Measurements from ENCODE around the gene RUNDC1.

Gene RUNDC1

DNA sequence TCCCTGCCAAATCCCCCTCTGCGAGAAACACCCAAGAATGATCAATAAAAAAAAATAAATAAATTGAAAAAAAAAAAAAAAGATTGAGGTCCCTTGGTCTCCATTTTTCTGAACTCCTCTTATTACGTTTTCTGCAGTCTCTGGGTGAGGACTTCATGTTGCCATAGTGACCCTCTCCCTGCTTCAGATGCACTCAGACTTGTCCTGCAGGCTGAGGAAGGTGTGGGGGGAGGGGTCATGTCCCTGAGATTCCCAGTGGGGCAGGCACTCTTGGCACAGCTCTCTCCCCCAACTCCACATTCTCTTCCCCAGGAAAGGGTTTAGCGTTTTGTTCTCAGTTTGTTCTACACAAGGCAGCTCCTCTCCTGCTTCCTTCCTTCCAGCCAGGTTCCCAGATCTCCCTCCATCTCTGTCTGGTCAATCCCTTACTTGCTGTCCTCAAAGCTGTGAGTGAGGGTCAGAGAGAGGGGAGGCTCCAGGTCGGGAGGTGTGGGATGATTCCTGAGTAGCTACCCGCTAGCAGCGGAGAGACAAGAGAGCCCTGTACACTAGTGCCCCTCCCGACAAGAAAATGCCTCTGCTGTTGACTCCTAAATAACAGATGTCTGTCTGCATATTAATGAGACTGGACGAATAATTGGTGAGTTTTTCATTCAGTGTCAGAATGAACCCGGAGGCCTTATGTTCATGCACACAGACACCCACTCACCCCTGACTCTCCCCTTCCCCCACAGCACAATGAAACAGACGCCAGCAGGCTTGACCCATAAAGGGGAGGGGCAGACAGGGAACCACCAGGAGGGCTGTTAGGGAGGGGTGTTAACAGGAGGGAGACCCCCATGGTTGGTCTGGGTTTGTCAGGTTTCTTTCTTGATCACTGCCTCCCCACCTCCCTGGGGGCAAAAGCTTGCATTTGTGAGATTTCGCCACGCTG is 53.9 kb downstream of the RUNDC1 start (continued):
- TF ChIP-seq, protein P1, sequence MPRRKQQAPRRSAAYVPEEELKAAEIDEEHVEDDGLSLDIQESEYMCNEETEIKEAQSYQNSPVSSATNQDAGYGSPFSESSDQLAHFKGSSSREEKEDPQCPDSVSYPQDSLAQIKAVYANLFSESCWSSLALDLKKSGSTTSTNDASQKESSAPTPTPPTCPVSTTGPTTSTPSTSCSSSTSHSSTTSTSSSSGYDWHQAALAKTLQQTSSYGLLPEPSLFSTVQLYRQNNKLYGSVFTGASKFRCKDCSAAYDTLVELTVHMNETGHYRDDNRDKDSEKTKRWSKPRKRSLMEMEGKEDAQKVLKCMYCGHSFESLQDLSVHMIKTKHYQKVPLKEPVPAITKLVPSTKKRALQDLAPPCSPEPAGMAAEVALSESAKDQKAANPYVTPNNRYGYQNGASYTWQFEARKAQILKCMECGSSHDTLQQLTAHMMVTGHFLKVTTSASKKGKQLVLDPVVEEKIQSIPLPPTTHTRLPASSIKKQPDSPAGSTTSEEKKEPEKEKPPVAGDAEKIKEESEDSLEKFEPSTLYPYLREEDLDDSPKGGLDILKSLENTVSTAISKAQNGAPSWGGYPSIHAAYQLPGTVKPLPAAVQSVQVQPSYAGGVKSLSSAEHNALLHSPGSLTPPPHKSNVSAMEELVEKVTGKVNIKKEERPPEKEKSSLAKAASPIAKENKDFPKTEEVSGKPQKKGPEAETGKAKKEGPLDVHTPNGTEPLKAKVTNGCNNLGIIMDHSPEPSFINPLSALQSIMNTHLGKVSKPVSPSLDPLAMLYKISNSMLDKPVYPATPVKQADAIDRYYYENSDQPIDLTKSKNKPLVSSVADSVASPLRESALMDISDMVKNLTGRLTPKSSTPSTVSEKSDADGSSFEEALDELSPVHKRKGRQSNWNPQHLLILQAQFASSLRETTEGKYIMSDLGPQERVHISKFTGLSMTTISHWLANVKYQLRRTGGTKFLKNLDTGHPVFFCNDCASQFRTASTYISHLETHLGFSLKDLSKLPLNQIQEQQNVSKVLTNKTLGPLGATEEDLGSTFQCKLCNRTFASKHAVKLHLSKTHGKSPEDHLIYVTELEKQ (tag by site-specific recombination; IDR thresholded peaks at IDR 0.05; ENCODE audit: borderline replicate concordance): no peak
- TF ChIP-seq ZNF585B (tag by site-specific recombination; IDR thresholded peaks at IDR 0.05) (no peak), ZBTB17 (tag by site-specific recombination; IDR thresholded peaks at IDR 0.05) (peak; percentile 73), ZNF19 (tag by site-specific recombination; IDR thresholded peaks at IDR 0.05; ENCODE audit: low read depth) (no peak), ZBTB48 (tag by site-specific recombination; IDR thresholded peaks at IDR 0.05) (no peak), GLIS2 (tag by site-specific recombination; IDR thresholded peaks at IDR 0.05) (0 out of 2 replicates have a peak, but pooled peaks have one; percentile 14), ZNF37A (tag by site-specific recombination; IDR thresholded peaks at IDR 0.05) (no peak), ZNF549 (tag by site-specific recombination; IDR thresholded peaks at IDR 0.05) (no peak), ZIC2 (tag by site-specific recombination; IDR thresholded peaks at IDR 0.05) (no peak), SALL2 (tag by site-specific recombination; IDR thresholded peaks at IDR 0.05; ENCODE audit: borderline replicate concordance) (no peak)
- TF ChIP-seq, protein P2, sequence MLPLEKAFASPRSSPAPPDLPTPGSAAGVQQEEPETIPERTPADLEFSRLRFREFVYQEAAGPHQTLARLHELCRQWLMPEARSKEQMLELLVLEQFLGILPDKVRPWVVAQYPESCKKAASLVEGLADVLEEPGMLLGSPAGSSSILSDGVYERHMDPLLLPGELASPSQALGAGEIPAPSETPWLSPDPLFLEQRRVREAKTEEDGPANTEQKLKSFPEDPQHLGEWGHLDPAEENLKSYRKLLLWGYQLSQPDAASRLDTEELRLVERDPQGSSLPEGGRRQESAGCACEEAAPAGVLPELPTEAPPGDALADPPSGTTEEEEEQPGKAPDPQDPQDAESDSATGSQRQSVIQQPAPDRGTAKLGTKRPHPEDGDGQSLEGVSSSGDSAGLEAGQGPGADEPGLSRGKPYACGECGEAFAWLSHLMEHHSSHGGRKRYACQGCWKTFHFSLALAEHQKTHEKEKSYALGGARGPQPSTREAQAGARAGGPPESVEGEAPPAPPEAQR (tag by site-specific recombination; IDR thresholded peaks at IDR 0.05): no peak
- TF ChIP-seq, protein P3, sequence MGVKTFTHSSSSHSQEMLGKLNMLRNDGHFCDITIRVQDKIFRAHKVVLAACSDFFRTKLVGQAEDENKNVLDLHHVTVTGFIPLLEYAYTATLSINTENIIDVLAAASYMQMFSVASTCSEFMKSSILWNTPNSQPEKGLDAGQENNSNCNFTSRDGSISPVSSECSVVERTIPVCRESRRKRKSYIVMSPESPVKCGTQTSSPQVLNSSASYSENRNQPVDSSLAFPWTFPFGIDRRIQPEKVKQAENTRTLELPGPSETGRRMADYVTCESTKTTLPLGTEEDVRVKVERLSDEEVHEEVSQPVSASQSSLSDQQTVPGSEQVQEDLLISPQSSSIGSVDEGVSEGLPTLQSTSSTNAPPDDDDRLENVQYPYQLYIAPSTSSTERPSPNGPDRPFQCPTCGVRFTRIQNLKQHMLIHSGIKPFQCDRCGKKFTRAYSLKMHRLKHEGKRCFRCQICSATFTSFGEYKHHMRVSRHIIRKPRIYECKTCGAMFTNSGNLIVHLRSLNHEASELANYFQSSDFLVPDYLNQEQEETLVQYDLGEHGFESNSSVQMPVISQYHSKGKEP (tag by site-specific recombination; IDR thresholded peaks at IDR 0.05): no peak

DNA sequence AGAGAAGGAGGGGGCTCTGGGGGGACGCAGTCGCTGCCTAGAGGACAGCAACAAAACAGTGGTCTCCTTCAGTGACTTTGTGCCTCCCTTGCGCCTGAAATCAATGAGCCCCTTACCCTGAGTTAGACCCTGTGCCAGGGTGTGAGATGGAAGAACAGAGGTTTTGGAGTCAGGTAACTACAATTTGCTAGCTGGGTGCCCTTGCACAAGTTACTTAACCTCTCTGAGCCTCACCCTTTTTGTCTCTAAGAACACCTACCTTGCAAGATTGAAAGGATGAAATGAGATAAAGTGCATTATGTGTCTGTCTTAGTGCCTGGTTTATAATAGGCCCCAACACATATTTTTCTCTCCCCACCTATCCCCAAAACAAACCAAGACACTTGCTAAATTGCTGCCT is 54.5 kb downstream of the RUNDC1 start:
- ChIA-PET CTCF (interaction anchor here (1.1 kb wide), 1 partner anchor 10 kb away, joined by 3 read pairs; no protein-coding TSS in a partner anchor), POLR2A (interaction anchor here (0.9 to 1.8 kb wide), 2 partner anchors 10 to 37 kb away, joined by 3 to 7 read pairs; no protein-coding TSS in a partner anchor)
- H3K36me3 ChIP-seq (ENCODE audit: control insufficient read depth in 2 of 2, insufficient read depth in 1 of 2, low read length in 2 of 2): peaks cover 0 to 3% of the 10 kb centered on the region in 2 experiments; a peak in 2 of 3 replicates
- TF ChIP-seq KLF7 (tag by site-specific recombination; IDR thresholded peaks at IDR 0.05; ENCODE audit: borderline replicate concordance): no peak
- no peak for TF ChIP-seq ZNF423 (tag by site-specific recombination; IDR thresholded peaks at IDR 0.05)
- no peak for TF ChIP-seq ZFP3 (tag by site-specific recombination; IDR thresholded peaks at IDR 0.05; ENCODE audit: low read depth)
- TF ChIP-seq MZF1 (tag by site-specific recombination; IDR thresholded peaks at IDR 0.05; ENCODE audit: borderline replicate concordance): no peak
- TF ChIP-seq, protein P4, sequence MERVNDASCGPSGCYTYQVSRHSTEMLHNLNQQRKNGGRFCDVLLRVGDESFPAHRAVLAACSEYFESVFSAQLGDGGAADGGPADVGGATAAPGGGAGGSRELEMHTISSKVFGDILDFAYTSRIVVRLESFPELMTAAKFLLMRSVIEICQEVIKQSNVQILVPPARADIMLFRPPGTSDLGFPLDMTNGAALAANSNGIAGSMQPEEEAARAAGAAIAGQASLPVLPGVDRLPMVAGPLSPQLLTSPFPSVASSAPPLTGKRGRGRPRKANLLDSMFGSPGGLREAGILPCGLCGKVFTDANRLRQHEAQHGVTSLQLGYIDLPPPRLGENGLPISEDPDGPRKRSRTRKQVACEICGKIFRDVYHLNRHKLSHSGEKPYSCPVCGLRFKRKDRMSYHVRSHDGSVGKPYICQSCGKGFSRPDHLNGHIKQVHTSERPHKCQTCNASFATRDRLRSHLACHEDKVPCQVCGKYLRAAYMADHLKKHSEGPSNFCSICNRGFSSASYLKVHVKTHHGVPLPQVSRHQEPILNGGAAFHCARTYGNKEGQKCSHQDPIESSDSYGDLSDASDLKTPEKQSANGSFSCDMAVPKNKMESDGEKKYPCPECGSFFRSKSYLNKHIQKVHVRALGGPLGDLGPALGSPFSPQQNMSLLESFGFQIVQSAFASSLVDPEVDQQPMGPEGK (tag by site-specific recombination; IDR thresholded peaks at IDR 0.05): peak; percentile 45
- TF ChIP-seq ZNF121 (tag by site-specific recombination; IDR thresholded peaks at IDR 0.05): no peak
- TF ChIP-seq ZFHX2 (tag by site-specific recombination; conservative IDR thresholded peaks at IDR 0.05): no peak
- no peak for TF ChIP-seq OSR2 (tag by site-specific recombination; IDR thresholded peaks at IDR 0.05)
- TF ChIP-seq ZNF404 (tag by site-specific recombination; IDR thresholded peaks at IDR 0.05): no peak
- TF ChIP-seq ZNF184 (tag by site-specific recombination; IDR thresholded peaks at IDR 0.05): no peak
- TF ChIP-seq ZNF514 (tag by site-specific recombination; IDR thresholded peaks at IDR 0.05): no peak
- TF ChIP-seq, protein P5, sequence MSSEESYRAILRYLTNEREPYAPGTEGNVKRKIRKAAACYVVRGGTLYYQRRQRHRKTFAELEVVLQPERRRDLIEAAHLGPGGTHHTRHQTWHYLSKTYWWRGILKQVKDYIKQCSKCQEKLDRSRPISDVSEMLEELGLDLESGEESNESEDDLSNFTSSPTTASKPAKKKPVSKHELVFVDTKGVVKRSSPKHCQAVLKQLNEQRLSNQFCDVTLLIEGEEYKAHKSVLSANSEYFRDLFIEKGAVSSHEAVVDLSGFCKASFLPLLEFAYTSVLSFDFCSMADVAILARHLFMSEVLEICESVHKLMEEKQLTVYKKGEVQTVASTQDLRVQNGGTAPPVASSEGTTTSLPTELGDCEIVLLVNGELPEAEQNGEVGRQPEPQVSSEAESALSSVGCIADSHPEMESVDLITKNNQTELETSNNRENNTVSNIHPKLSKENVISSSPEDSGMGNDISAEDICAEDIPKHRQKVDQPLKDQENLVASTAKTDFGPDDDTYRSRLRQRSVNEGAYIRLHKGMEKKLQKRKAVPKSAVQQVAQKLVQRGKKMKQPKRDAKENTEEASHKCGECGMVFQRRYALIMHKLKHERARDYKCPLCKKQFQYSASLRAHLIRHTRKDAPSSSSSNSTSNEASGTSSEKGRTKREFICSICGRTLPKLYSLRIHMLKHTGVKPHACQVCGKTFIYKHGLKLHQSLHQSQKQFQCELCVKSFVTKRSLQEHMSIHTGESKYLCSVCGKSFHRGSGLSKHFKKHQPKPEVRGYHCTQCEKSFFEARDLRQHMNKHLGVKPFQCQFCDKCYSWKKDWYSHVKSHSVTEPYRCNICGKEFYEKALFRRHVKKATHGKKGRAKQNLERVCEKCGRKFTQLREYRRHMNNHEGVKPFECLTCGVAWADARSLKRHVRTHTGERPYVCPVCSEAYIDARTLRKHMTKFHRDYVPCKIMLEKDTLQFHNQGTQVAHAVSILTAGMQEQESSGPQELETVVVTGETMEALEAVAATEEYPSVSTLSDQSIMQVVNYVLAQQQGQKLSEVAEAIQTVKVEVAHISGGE (tag by site-specific recombination; conservative IDR thresholded peaks at IDR 0.05; ENCODE audit: low read depth): no peak

More for the DNA sequence above, 54.5 kb downstream of the RUNDC1 start:
- Histone ChIP-seq H3K9me3 (ENCODE audit: control insufficient read depth, insufficient read depth, low read depth, low read length) (no peaks in the 10 kb centered on the region), H3K4me1 (ENCODE audit: control insufficient read depth, insufficient read depth, low read length) (peaks cover 2% of the 10 kb centered on the region; the same call in 1 of the 2 replicates), H3K27ac (ENCODE audit: extremely low read depth, low read depth, low read length) (no peak overlapping the region), H3K4me3 (ENCODE audit: low read depth, low read length) (no peak overlapping the region)

All from HEK293 (cell line).